ENCODE data around the gene CLEC19A. TPM values are rescaled to one million over a fixed set of nuclear protein-coding genes. Genes with fewer than 3 reads are reported as not detected.

Gene CLEC19A
- total RNA-seq (not detected in 2 replicates), polyA plus RNA-seq (not detected in 2 replicates), polyA minus RNA-seq (not detected in 2 replicates), Bru-seq, nascent RNA (percentile 3 among the genes with signal in this experiment), BruChase-seq, experiment 1, labeled RNA remaining after a 6-hour chase (not detected), BruChase-seq, experiment 2, labeled RNA remaining after a 2-hour chase (not detected)
- not detected in 2 replicates for polyA plus RNA-seq (2011; cell fraction: cytosol; rRNA removed)
- not detected in 2 replicates for polyA plus RNA-seq (2011; cell fraction: nucleus; rRNA removed)
- polyA plus RNA-seq (2012) = not detected in 2 replicates
- polyA minus RNA-seq (2011; cell fraction: cytosol; rRNA and poly(A)+ RNA removed) = not detected
- polyA minus RNA-seq (2011; cell fraction: nucleus; rRNA and poly(A)+ RNA removed) = not detected in 2 replicates
- long read RNA-seq = 0 reads

GRCh38 chr16:19285431-19285830 is at the start of gene CLEC19A:
Gene CLEC19A, plus strand, starts transcription at chr16:19285731. Its CDS starts 121 bp downstream, at chr16:19285852.
- no peaks in the 10 kb centered on the region for H3K4me1 ChIP-seq (ENCODE audit: control insufficient read depth, extremely low read depth, insufficient read depth, low read length)
- H3K4me3 ChIP-seq (replicated peaks in 1 of 3; ENCODE audit: insufficient read depth in 1 of 3, low read depth in 1 of 3, low read length in 3 of 3) = no peak within 1 kb of the TSS
- CTCF ChIA-PET = no interaction called here
- DNase-seq (ENCODE audit: low read depth, low spot score) = no peak
- H3K27ac ChIP-seq (ENCODE audit: insufficient read depth, low read depth, low read length) = no peak within 1 kb of the TSS
- POLR2A ChIA-PET = no interaction called here
- H3K4me2 ChIP-seq (ENCODE audit: insufficient read depth, low read length) = no peak within 1 kb of the TSS
- H2AFZ ChIP-seq (ENCODE audit: low read depth, low read length) = no peak within 1 kb of the TSS
- no peak for FAIRE-seq
- no peak within 1 kb of the TSS for H3K9ac ChIP-seq (replicated peaks; ENCODE audit: extremely low read depth, insufficient read depth, low read length)
- dilution Hi-C loops (cut with MboI; ENCODE audit: extremely low pct_ligation_motif_present, low sequenced_read_pairs) = no loop called here
- no TSS peak for BruUV-seq (replicated peaks)
- H3K9me3 ChIP-seq (replicated peaks; ENCODE audit: control insufficient read depth, insufficient read depth, low read length) = no peaks in the 10 kb centered on the region
- no peaks in the 10 kb centered on the region for H3K36me3 ChIP-seq (ENCODE audit: control insufficient read depth in 2 of 2, extremely low read depth in 1 of 2, insufficient read depth in 2 of 2, low read length in 2 of 2)
- no peak for TF ChIP-seq POLR2AphosphoS5 (IDR thresholded peaks at IDR 0.05; ENCODE audit: insufficient read depth, low read depth, low read length)
- intact Hi-C loops (cut with micrococcal nuclease) = no loop called here
- H3K27me3 ChIP-seq (ENCODE audit: control insufficient read depth in 2 of 2, insufficient read depth in 2 of 2, low read length in 2 of 2) = no peaks in the 10 kb centered on the region
- peaks cover 2% of the 10 kb centered on the region for H3K9me1 ChIP-seq (replicated peaks; ENCODE audit: control insufficient read depth, extremely low read depth, insufficient read depth, low read length)
- H4K20me1 ChIP-seq (replicated peaks; ENCODE audit: control insufficient read depth, extremely low read depth, insufficient read depth, low read length) = no peaks in the 10 kb centered on the region
- no peaks in the 10 kb centered on the region for H3K79me2 ChIP-seq (ENCODE audit: control insufficient read depth, insufficient read depth, low read length)

GRCh38 chr16:19235886-19236285 is 49.6 kb upstream of the CLEC19A start:
- CTCF ChIA-PET = no interaction called here
- dilution Hi-C loops (cut with MboI; ENCODE audit: extremely low pct_ligation_motif_present, low sequenced_read_pairs) = no loop called here
- Histone ChIP-seq H3K9ac (replicated peaks; ENCODE audit: extremely low read depth, insufficient read depth, low read length) (no peak overlapping the region), H3K4me2 (ENCODE audit: insufficient read depth, low read length) (no peak overlapping the region), H4K20me1 (replicated peaks; ENCODE audit: control insufficient read depth, extremely low read depth, insufficient read depth, low read length) (no peaks in the 10 kb centered on the region), H3K27ac (ENCODE audit: insufficient read depth, low read depth, low read length) (no peak overlapping the region), H3K4me3 (replicated peaks in 1 of 3; ENCODE audit: insufficient read depth in 1 of 3, low read depth in 1 of 3, low read length in 3 of 3) (no peak overlapping the region), H3K9me3 (replicated peaks; ENCODE audit: control insufficient read depth, insufficient read depth, low read length) (no peaks in the 10 kb centered on the region), H3K9me1 (replicated peaks; ENCODE audit: control insufficient read depth, extremely low read depth, insufficient read depth, low read length) (no peaks in the 10 kb centered on the region), H3K79me2 (ENCODE audit: control insufficient read depth, insufficient read depth, low read length) (no peaks in the 10 kb centered on the region), H3K27me3 (ENCODE audit: control insufficient read depth in 2 of 2, insufficient read depth in 2 of 2, low read length in 2 of 2) (no peaks in the 10 kb centered on the region), H3K36me3 (ENCODE audit: control insufficient read depth in 2 of 2, extremely low read depth in 1 of 2, insufficient read depth in 2 of 2, low read length in 2 of 2) (no peaks in the 10 kb centered on the region), H2AFZ (ENCODE audit: low read depth, low read length) (no peak overlapping the region), H3K4me1 (ENCODE audit: control insufficient read depth, extremely low read depth, insufficient read depth, low read length) (no peaks in the 10 kb centered on the region)
- POLR2A ChIA-PET = no interaction called here
- no peak for FAIRE-seq
- BruUV-seq (replicated peaks) = no TSS peak
- TF ChIP-seq POLR2A (IDR thresholded peaks at IDR 0.05; ENCODE audit: low read depth, low read length) (no peak), EZH2 (IDR thresholded peaks at IDR 0.05; ENCODE audit: borderline replicate concordance, low read depth, low read length, severe bottlenecking) (no peak), GATA2 (IDR thresholded peaks at IDR 0.05; ENCODE audit: insufficient read depth, insufficient read length, low read depth, low read length) (no peak), FOS (IDR thresholded peaks at IDR 0.05; ENCODE audit: borderline replicate concordance, insufficient read depth, low read length) (no peak), MYC (IDR thresholded peaks at IDR 0.05; ENCODE audit: low read depth, low read length) (no peak), MAX (IDR thresholded peaks at IDR 0.05; ENCODE audit: insufficient read depth, insufficient read length) (no peak), JUN (IDR thresholded peaks at IDR 0.05; ENCODE audit: borderline replicate concordance, insufficient read depth, insufficient read length, low read depth) (no peak), CTCF (IDR thresholded peaks at IDR 0.05; ENCODE audit: extremely low read depth in 1 of 2, insufficient read depth in 1 of 2, low read depth in 1 of 2, low read length in 2 of 2) (no peak), POLR2AphosphoS5 (IDR thresholded peaks at IDR 0.05; ENCODE audit: insufficient read depth, low read depth, low read length) (no peak)
- intact Hi-C loops (cut with micrococcal nuclease) = no loop called here
- DNase-seq (ENCODE audit: low read depth, low spot score) = no peak

Measured in endothelial cell of umbilical vein (primary cell).